ENCODE data around the gene CCDC136.

DNA sequence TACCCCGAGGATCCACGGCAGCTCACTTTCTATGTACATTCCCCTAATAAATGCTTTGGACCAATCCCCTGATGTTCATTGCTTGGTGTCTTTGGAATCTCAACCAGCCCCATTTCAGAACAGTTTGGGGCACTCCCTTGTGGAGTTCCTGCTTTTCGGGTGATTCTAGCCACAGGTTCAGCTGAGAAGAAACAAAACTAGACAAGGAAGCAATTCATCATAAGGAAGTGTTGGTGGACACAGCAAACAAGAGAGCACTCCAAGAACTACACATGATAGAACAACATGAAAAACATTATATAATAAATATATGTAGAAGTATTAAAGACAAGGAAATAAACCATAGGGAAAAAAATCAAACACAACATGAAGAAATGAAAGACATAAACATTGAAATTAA is 6.0 kb upstream of the CCDC136 start:
- TF ChIP-seq, protein P1, sequence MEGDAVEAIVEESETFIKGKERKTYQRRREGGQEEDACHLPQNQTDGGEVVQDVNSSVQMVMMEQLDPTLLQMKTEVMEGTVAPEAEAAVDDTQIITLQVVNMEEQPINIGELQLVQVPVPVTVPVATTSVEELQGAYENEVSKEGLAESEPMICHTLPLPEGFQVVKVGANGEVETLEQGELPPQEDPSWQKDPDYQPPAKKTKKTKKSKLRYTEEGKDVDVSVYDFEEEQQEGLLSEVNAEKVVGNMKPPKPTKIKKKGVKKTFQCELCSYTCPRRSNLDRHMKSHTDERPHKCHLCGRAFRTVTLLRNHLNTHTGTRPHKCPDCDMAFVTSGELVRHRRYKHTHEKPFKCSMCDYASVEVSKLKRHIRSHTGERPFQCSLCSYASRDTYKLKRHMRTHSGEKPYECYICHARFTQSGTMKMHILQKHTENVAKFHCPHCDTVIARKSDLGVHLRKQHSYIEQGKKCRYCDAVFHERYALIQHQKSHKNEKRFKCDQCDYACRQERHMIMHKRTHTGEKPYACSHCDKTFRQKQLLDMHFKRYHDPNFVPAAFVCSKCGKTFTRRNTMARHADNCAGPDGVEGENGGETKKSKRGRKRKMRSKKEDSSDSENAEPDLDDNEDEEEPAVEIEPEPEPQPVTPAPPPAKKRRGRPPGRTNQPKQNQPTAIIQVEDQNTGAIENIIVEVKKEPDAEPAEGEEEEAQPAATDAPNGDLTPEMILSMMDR (IDR thresholded peaks at IDR 0.05): no peak
- no peak for TF ChIP-seq POLR2A (IDR thresholded peaks at IDR 0.05)

Measured in testis (tissue), 2 donors.